Measurements from ENCODE around the gene SSMEM1. TPM values are rescaled to one million over a fixed set of nuclear protein-coding genes. Genes with fewer than 3 reads are reported as not detected.

SSMEM1 gene
- total and polyA plus RNA-seq, 2 donors (not counting 1 experiment from before 2014, with no cell fraction given): not detected

DNA sequence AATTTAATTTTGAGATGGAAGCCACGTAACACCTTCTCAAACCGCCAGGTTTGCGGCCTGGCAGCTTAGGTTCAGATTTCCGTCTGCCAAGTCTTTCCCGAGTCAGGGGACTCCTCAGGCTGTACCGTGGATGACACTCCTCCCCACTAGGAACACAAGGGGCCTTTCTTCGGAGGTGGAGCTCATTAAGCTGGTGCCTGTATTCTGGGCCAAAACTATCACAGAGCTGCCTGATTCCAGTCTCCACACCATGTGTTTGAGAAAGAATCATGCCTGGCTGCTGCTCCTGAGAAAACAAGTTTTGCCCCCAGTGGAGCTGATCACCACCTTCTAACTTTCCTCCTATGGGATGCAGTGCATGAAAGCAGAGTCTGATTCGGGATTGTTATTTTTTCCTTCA lies 47.2 kb upstream of the SSMEM1 start:
- H3K9ac ChIP-seq (ENCODE audit: low read length): no peak overlapping the region
- TF ChIP-seq EZH2 (IDR thresholded peaks at IDR 0.05; ENCODE audit: borderline replicate concordance, insufficient read depth, low read depth, low read length, poor library complexity, severe bottlenecking): no peak
- no peak for TF ChIP-seq CTCF (IDR thresholded peaks at IDR 0.05)
- H3K9me3 ChIP-seq (ENCODE audit: control extremely low read depth in 1 of 3, control insufficient read depth in 2 of 3, insufficient read depth in 1 of 3, low read length in 2 of 3): peaks cover 0 to 21% (median 5%) of the 10 kb centered on the region in 3 donors
- no peak overlapping the region for H3K4me2 ChIP-seq (replicated peaks; ENCODE audit: low read depth, low read length, poor library complexity, severe bottlenecking)
- H3K27ac ChIP-seq (ENCODE audit: low read length in 2 of 2): no peak overlapping the region
- H3K27me3 ChIP-seq (replicated peaks in 1 of 4; ENCODE audit: control extremely low read depth in 1 of 4, control insufficient read depth in 3 of 4, insufficient read depth in 4 of 4, low read length in 3 of 4): no peaks in the 10 kb centered on the region
- H3K4me3 ChIP-seq (ENCODE audit: control extremely low read depth in 1 of 5, extremely low read depth in 1 of 5, insufficient read depth in 1 of 5, low read depth in 2 of 5, low read length in 4 of 5): no peak overlapping the region
- ATAC-seq (ENCODE audit: low read depth) (no peak), DNase-seq (no peak)
- no peak overlapping the region for H2AFZ ChIP-seq (ENCODE audit: insufficient read depth, low read depth, low read length, poor library complexity, severe bottlenecking)
- H4K20me1 ChIP-seq (ENCODE audit: control insufficient read depth, insufficient read depth, low read length, poor library complexity, severe bottlenecking): no peaks in the 10 kb centered on the region
- Mint-ChIP-seq H3K27ac (no peak overlapping the region), H3K4me3 (no peak overlapping the region), H3K9me3 (ENCODE audit: insufficient read depth) (no peaks in the 10 kb centered on the region), H3K4me1 (no peaks in the 10 kb centered on the region), H3K27me3 (no peaks in the 10 kb centered on the region)
- H3K79me2 ChIP-seq (ENCODE audit: control insufficient read depth, insufficient read depth, low read length): no peaks in the 10 kb centered on the region
- CTCF ChIA-PET: interaction anchor here (1.0 kb wide), 1 partner anchor 10 kb away, joined by 3 read pairs; no protein-coding TSS in a partner anchor
- H3K36me3 ChIP-seq (replicated peaks in 1 of 2; ENCODE audit: control extremely low read depth in 1 of 2, control insufficient read depth in 1 of 2, extremely low read depth in 1 of 2, insufficient read depth in 2 of 2, low read length in 1 of 2): peaks cover 6 to 23% of the 10 kb centered on the region in 2 experiments
- 100% methylated on average over 7 of the region's 8 CpGs for WGBS (ENCODE audit: insufficient coverage)
- intact Hi-C loops (cut with micrococcal nuclease): no loop called here
- POLR2A ChIA-PET: no interaction called here
- H3K4me1 ChIP-seq (ENCODE audit: control insufficient read depth in 2 of 2, insufficient read depth in 2 of 2, low read length in 2 of 2): no peaks in the 10 kb centered on the region

DNA sequence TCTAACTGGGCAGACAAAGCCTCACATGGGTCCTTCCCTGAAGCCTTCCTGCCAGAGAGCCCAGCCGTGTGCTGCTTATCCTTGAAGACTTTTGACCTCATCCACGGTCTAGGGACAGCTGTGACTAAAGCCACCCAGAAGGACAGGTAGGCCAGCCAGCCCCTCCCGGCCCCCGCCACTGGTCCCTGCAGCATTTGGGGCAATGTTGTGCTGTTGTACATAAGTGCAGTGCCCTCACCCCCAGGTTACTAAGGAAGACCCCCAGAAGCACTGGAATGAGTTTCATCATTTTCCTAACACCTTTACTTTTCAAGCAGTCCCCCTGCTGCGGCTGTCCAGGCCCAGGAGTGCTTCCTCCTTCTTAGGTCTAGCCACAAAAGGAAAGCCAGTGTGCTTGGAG lies 45.5 kb upstream of the SSMEM1 start:
- Histone ChIP-seq H3K9me3 (ENCODE audit: control extremely low read depth in 1 of 3, control insufficient read depth in 2 of 3, insufficient read depth in 1 of 3, low read length in 2 of 3) (peaks cover 0 to 7% (median 0%) of the 10 kb centered on the region in 3 donors), H3K79me2 (ENCODE audit: control insufficient read depth, insufficient read depth, low read length) (no peaks in the 10 kb centered on the region), H4K20me1 (ENCODE audit: control insufficient read depth, insufficient read depth, low read length, poor library complexity, severe bottlenecking) (no peaks in the 10 kb centered on the region), H3K27ac (ENCODE audit: low read length in 2 of 2) (no peak overlapping the region), H3K36me3 (replicated peaks in 1 of 2; ENCODE audit: control extremely low read depth in 1 of 2, control insufficient read depth in 1 of 2, extremely low read depth in 1 of 2, insufficient read depth in 2 of 2, low read length in 1 of 2) (peaks cover 6 to 27% of the 10 kb centered on the region in 2 experiments), H3K9ac (ENCODE audit: low read length) (no peak overlapping the region), H3K27me3 (replicated peaks in 1 of 4; ENCODE audit: control extremely low read depth in 1 of 4, control insufficient read depth in 3 of 4, insufficient read depth in 4 of 4, low read length in 3 of 4) (no peaks in the 10 kb centered on the region), H2AFZ (ENCODE audit: insufficient read depth, low read depth, low read length, poor library complexity, severe bottlenecking) (no peak overlapping the region), H3K4me1 (ENCODE audit: control insufficient read depth in 2 of 2, insufficient read depth in 2 of 2, low read length in 2 of 2) (no peaks in the 10 kb centered on the region), H3K4me2 (replicated peaks; ENCODE audit: low read depth, low read length, poor library complexity, severe bottlenecking) (no peak overlapping the region), H3K4me3 (ENCODE audit: control extremely low read depth in 1 of 5, extremely low read depth in 1 of 5, insufficient read depth in 1 of 5, low read depth in 2 of 5, low read length in 4 of 5) (no peak overlapping the region)
- ChIA-PET POLR2A (no interaction called here), CTCF (no interaction called here)
- Mint-ChIP-seq H3K27me3 (no peaks in the 10 kb centered on the region), H3K4me1 (no peaks in the 10 kb centered on the region), H3K4me3 (no peak overlapping the region), H3K9me3 (ENCODE audit: insufficient read depth) (no peaks in the 10 kb centered on the region), H3K27ac (no peak overlapping the region)
- intact Hi-C loops (cut with micrococcal nuclease): no loop called here
- 100% methylated on average over 3 of the region's 5 CpGs for WGBS (ENCODE audit: insufficient coverage)
- DNase-seq (no peak), ATAC-seq (ENCODE audit: low read depth) (no peak)
- TF ChIP-seq CTCF (IDR thresholded peaks at IDR 0.05): no peak
- TF ChIP-seq EZH2 (IDR thresholded peaks at IDR 0.05; ENCODE audit: borderline replicate concordance, insufficient read depth, low read depth, low read length, poor library complexity, severe bottlenecking): no peak

Data from B cell (primary cell).